Activated naive CD4-positive, alpha-beta T cell treated with anti-CD3 and anti-CD28 coated beads for 36 hours (primary cell): Measurements from ENCODE around the gene IQUB. TPM values are rescaled to one million over a fixed set of nuclear protein-coding genes. Genes with fewer than 3 reads are reported as not detected.

Source experiments
- CTCF ChIA-PET: fragments of 350-600 bp; sonication (Branson Sonifier 250); formaldehyde crosslinking; loops from one replicate; lab custom pipeline; 2021; ENCODE audit warnings: antibody characterized with exemption; lab: Charles Lee
- DNase-seq: peaks from one replicate; pipeline ENCODE4 v3.0.0-alpha.2; 2020
- H3K27ac Mint-ChIP-seq: one replicate; pipeline ENCODE4 v1.8.0; 2021; ENCODE audit warnings: mild to moderate bottlenecking, mixed read lengths
- H3K27me3 Mint-ChIP-seq: one replicate; pipeline ENCODE4 v1.8.0; 2021; ENCODE audit warnings: low read depth, mixed read lengths
- H3K36me3 Mint-ChIP-seq: one replicate; pipeline ENCODE4 v1.8.0; 2021; ENCODE audit warnings: low read depth, mixed read lengths
- H3K4me1 Mint-ChIP-seq: one replicate; pipeline ENCODE4 v1.8.0; 2021; ENCODE audit warnings: low read depth, mixed read lengths
- H3K4me3 Mint-ChIP-seq: one replicate; pipeline ENCODE4 v1.8.0; 2021; ENCODE audit warnings: mild to moderate bottlenecking, moderate library complexity, mixed read lengths
- H3K9me3 Mint-ChIP-seq: one replicate; pipeline ENCODE4 v1.8.0; 2021; ENCODE audit warnings: mixed read lengths
- intact Hi-C: fragments of 100-400 bp; cut with micrococcal nuclease; formaldehyde crosslinking; loops from one replicate; pipeline ENCODE4 v1.15.1; 2023
- total RNA-seq, 2 experiments: library from RNA; stranded (reverse); gene quantifications; one replicate each; pipeline ENCODE4 v1.2.3, GENCODE V29; 2021

The IQUB gene
- total RNA-seq, 2 experiments from 2014 or later: 0.07 TPM; not detected in 1

GRCh38 chr7:123505221-123505620, 29.2 kb downstream of the IQUB start:
- Mint-ChIP-seq H3K4me1 (no peaks in the 10 kb centered on the region), H3K4me3 (no peak overlapping the region), H3K27ac (no peak overlapping the region), H3K36me3 (no peaks in the 10 kb centered on the region), H3K9me3 (peaks cover 14% of the 10 kb centered on the region), H3K27me3 (peaks cover 8% of the 10 kb centered on the region)
- no peak for DNase-seq
- intact Hi-C loops: no loop called here
- CTCF ChIA-PET: no interaction called here

GRCh38 chr7:123502201-123502600, 32.2 kb downstream of the IQUB start:
- intact Hi-C loops: no loop called here
- Mint-ChIP-seq H3K4me3 (no peak overlapping the region), H3K36me3 (no peaks in the 10 kb centered on the region), H3K4me1 (no peaks in the 10 kb centered on the region), H3K27ac (no peak overlapping the region), H3K27me3 (peaks cover 16% of the 10 kb centered on the region), H3K9me3 (peaks cover 14% of the 10 kb centered on the region)
- no peak for DNase-seq
- CTCF ChIA-PET: interaction anchor here (2.1 kb wide), 1 partner anchor 9 kb away, joined by 7 read pairs; no protein-coding TSS in a partner anchor

GRCh38 chr7:123500878-123501489, 33.4 kb downstream of the IQUB start:
- intact Hi-C loops: no loop called here
- Mint-ChIP-seq H3K9me3 (peaks cover 12% of the 10 kb centered on the region), H3K36me3 (no peaks in the 10 kb centered on the region), H3K4me1 (no peaks in the 10 kb centered on the region), H3K27me3 (peaks cover 16% of the 10 kb centered on the region), H3K27ac (no peak overlapping the region), H3K4me3 (no peak overlapping the region)
- CTCF ChIA-PET: no interaction called here
- DNase-seq: no peak

GRCh38 chr7:123499211-123499970, 35.0 kb downstream of the IQUB start:
- Mint-ChIP-seq H3K9me3 (peaks cover 3% of the 10 kb centered on the region), H3K4me1 (no peaks in the 10 kb centered on the region), H3K27me3 (peaks cover 16% of the 10 kb centered on the region), H3K36me3 (no peaks in the 10 kb centered on the region), H3K27ac (no peak overlapping the region), H3K4me3 (no peak overlapping the region)
- CTCF ChIA-PET: no interaction called here
- intact Hi-C loops: loop anchor here (5.0 kb wide), 1 partner anchor 648 kb away; no protein-coding TSS in a partner anchor
- DNase-seq: no peak

GRCh38 chr7:123498601-123499000, 35.8 kb downstream of the IQUB start:
- Mint-ChIP-seq H3K4me1 (no peaks in the 10 kb centered on the region), H3K36me3 (no peaks in the 10 kb centered on the region), H3K27me3 (peaks cover 16% of the 10 kb centered on the region), H3K4me3 (no peak overlapping the region), H3K27ac (no peak overlapping the region), H3K9me3 (no peaks in the 10 kb centered on the region)
- DNase-seq: no peak
- intact Hi-C loops: loop anchor here (5.0 kb wide), 1 partner anchor 649 kb away; no protein-coding TSS in a partner anchor
- CTCF ChIA-PET: no interaction called here

GRCh38 chr7:123498031-123498430, 36.4 kb downstream of the IQUB start:
- no peaks in the 10 kb centered on the region for H3K36me3 Mint-ChIP-seq
- peaks cover 16% of the 10 kb centered on the region for H3K27me3 Mint-ChIP-seq
- no peak for DNase-seq
- no peak overlapping the region for H3K4me3 Mint-ChIP-seq
- H3K9me3 Mint-ChIP-seq: no peaks in the 10 kb centered on the region
- no peak overlapping the region for H3K27ac Mint-ChIP-seq
- H3K4me1 Mint-ChIP-seq: no peaks in the 10 kb centered on the region
- CTCF ChIA-PET: no interaction called here
- intact Hi-C loops: loop anchor here (5.0 kb wide), 1 partner anchor 649 kb away; no protein-coding TSS in a partner anchor

- intact Hi-C loops: loop anchor here (1.0 to 5.0 kb wide), 7 partner anchors 43 to 378 kb away; no protein-coding TSS in a partner anchor
- Mint-ChIP-seq H3K4me1 (no peaks in the 10 kb centered on the region), H3K27me3 (peaks cover 7% of the 10 kb centered on the region), H3K36me3 (no peaks in the 10 kb centered on the region), H3K9me3 (no peaks in the 10 kb centered on the region), H3K4me3 (no peak overlapping the region), H3K27ac (no peak overlapping the region)
- CTCF ChIA-PET: interaction anchor here (0.5 to 4.5 kb wide), 27 partner anchors 10 to 661 kb away, joined by 3 to 20 read pairs (median 3); no protein-coding TSS in a partner anchor
- DNase-seq: peak; percentile 42
Measured at GRCh38 chr7:123494193-123494796, 40.1 kb downstream of the IQUB start.

- DNase-seq: no peak
- CTCF ChIA-PET: interaction anchor here (1.0 to 4.5 kb wide), 4 partner anchors 10 to 380 kb away, joined by 3 to 20 read pairs (median 6); no protein-coding TSS in a partner anchor
Measured at GRCh38 chr7:123492485-123492884, 41.9 kb downstream of the IQUB start.

GRCh38 chr7:123485721-123486120, 48.7 kb downstream of the IQUB start:
- no peak overlapping the region for H3K27ac Mint-ChIP-seq
- H3K36me3 Mint-ChIP-seq: no peaks in the 10 kb centered on the region
- intact Hi-C loops: no loop called here
- no peaks in the 10 kb centered on the region for H3K4me1 Mint-ChIP-seq
- peaks cover 15% of the 10 kb centered on the region for H3K27me3 Mint-ChIP-seq
- no peaks in the 10 kb centered on the region for H3K9me3 Mint-ChIP-seq
- DNase-seq: no peak
- CTCF ChIA-PET: no interaction called here
- H3K4me3 Mint-ChIP-seq: no peak overlapping the region

More at GRCh38 chr7:123492485-123492884, 41.9 kb downstream of the IQUB start:
- Mint-ChIP-seq H3K4me1 (no peaks in the 10 kb centered on the region), H3K27ac (no peak overlapping the region), H3K4me3 (no peak overlapping the region), H3K9me3 (no peaks in the 10 kb centered on the region), H3K36me3 (no peaks in the 10 kb centered on the region), H3K27me3 (peaks cover 2% of the 10 kb centered on the region)
- intact Hi-C loops: loop anchor here (5.0 kb wide), 1 partner anchor 145 kb away; no protein-coding TSS in a partner anchor

GRCh38 chr7:123485187-123485586, 49.2 kb downstream of the IQUB start:
- intact Hi-C loops: no loop called here
- CTCF ChIA-PET: interaction anchor here (1.2 kb wide), 1 partner anchor 9 kb away, joined by 5 read pairs; no protein-coding TSS in a partner anchor
- DNase-seq: no peak
- Mint-ChIP-seq H3K9me3 (no peaks in the 10 kb centered on the region), H3K36me3 (no peaks in the 10 kb centered on the region), H3K27ac (no peak overlapping the region), H3K4me1 (no peaks in the 10 kb centered on the region), H3K4me3 (no peak overlapping the region), H3K27me3 (peaks cover 15% of the 10 kb centered on the region)

- no peak for DNase-seq
- Mint-ChIP-seq H3K36me3 (no peaks in the 10 kb centered on the region), H3K4me1 (no peaks in the 10 kb centered on the region), H3K9me3 (no peaks in the 10 kb centered on the region), H3K4me3 (no peak overlapping the region), H3K27me3 (peaks cover 15% of the 10 kb centered on the region), H3K27ac (no peak overlapping the region)
- intact Hi-C loops: no loop called here
- CTCF ChIA-PET: interaction anchor here (1.2 kb wide), 1 partner anchor 10 kb away, joined by 5 read pairs; no protein-coding TSS in a partner anchor
Measured at GRCh38 chr7:123484199-123484598, 50.2 kb downstream of the IQUB start.

- no peak for DNase-seq
- intact Hi-C loops: no loop called here
- Mint-ChIP-seq H3K4me1 (no peaks in the 10 kb centered on the region), H3K36me3 (no peaks in the 10 kb centered on the region), H3K9me3 (no peaks in the 10 kb centered on the region), H3K27ac (no peak overlapping the region), H3K4me3 (no peak overlapping the region), H3K27me3 (peaks cover 25% of the 10 kb centered on the region)
- CTCF ChIA-PET: no interaction called here
Measured at GRCh38 chr7:123480107-123480506, 54.3 kb downstream of the IQUB start.
